HT-29 (cell line): ENCODE results near the gene BAIAP2L2. TPM values are rescaled to one million over a fixed set of nuclear protein-coding genes. Genes with fewer than 3 reads are reported as not detected.
"Not testable (repeated sequence)": the region's sequence is repeated elsewhere in the genome, so short reads cannot be mapped to it uniquely, and the experiment has no call there.

Source experiments
- DNase-seq: peaks from one replicate; pipeline ENCODE4 v3.0.0-alpha.2; 2015; ENCODE audit warnings: low spot score
- total RNA-seq: library from RNA; depleted of rRNA; stranded (reverse); fragments of >200 nt; shearing (Covaris generic); gene quantifications from 2 replicates; pipeline ENCODE4 v1.2.3, GENCODE V29; 2014

Gene BAIAP2L2
- total RNA-seq, 1 experiment from 2014 or later = 11.6 TPM

GRCh38 chr22:38081941-38082828 is 28.3 kb downstream of the BAIAP2L2 start:
- DNase-seq = no peak

GRCh38 chr22:38081636-38081940 is 28.9 kb downstream of the BAIAP2L2 start:
- DNase-seq = no peak

GRCh38 chr22:38080850-38081635 is 29.4 kb downstream of the BAIAP2L2 start:
- DNase-seq = peak; percentile 29

GRCh38 chr22:38080474-38080849 is 30.0 kb downstream of the BAIAP2L2 start:
- no peak for DNase-seq

- no peak for DNase-seq
Observed at GRCh38 chr22:38079804-38080203, 30.7 kb downstream of the BAIAP2L2 start.

GRCh38 chr22:38079208-38079607 is 31.3 kb downstream of the BAIAP2L2 start:
- not testable (repeated sequence) for DNase-seq

- no peak for DNase-seq
Observed at GRCh38 chr22:38078046-38078840, 32.2 kb downstream of the BAIAP2L2 start.

- no peak for DNase-seq
Observed at GRCh38 chr22:38077595-38077994, 32.9 kb downstream of the BAIAP2L2 start.

GRCh38 chr22:38077096-38077495 is 33.4 kb downstream of the BAIAP2L2 start:
- no peak for DNase-seq

GRCh38 chr22:38075961-38076360 is 34.5 kb downstream of the BAIAP2L2 start:
- no peak for DNase-seq

- DNase-seq = no peak
Observed at GRCh38 chr22:38075105-38075825, 35.2 kb downstream of the BAIAP2L2 start.

GRCh38 chr22:38074181-38075104 is 36.0 kb downstream of the BAIAP2L2 start:
- DNase-seq = no peak

- no peak for DNase-seq
Observed at GRCh38 chr22:38073150-38074130, 37.0 kb downstream of the BAIAP2L2 start.

GRCh38 chr22:38072322-38073149 is 37.9 kb downstream of the BAIAP2L2 start:
- DNase-seq = no peak

- DNase-seq = no peak
Observed at GRCh38 chr22:38071421-38072321, 38.8 kb downstream of the BAIAP2L2 start.

GRCh38 chr22:38070250-38070921 is 40.1 kb downstream of the BAIAP2L2 start:
- DNase-seq = no peak
